Superior temporal gyrus (tissue), 1 donor: Measurements from ENCODE around the gene ANK2.

ENCODE experiments used
- DNase-seq: peaks from one replicate; pipeline ENCODE4 v3.0.0-alpha.2; 2016; ENCODE audit errors: extremely low spot score

Gene ANK2

DNA sequence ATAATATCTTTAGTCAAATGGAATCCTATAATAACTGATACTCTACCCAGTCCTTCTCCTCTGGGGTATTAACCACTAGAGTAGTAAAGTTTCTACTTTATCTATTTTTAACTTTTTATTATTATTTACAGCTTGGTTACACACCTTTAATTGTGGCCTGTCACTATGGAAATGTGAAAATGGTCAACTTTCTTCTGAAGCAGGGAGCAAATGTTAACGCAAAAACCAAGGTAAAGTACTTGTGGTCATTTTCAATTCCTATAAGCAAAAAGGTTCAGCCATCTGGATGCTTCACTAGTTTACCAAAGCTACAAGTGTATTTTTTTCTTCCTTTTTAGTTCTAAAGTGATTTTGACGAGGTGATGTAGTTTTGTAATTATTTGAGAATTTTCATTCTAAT lies 238.8 kb downstream of the ANK2 start:
- DNase-seq, result no peak

DNA sequence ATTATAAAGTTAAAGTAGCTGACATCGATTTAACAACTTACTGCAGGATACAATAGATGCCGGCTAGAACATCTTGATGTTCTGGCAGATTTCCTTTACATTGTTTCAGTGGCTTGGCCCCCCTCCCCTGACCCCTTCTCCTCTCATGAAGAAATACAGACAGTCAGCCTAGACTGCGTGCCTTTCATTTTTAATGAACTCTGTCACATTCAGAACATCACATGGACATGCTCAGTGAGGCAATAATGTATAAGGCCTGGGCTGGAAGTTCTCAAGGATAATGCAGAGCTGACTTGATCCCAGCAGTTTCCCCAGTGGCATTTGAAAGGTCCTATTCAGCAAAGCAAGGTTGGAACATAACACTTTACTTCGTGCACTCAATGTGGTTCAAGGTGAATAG lies 239.2 kb downstream of the ANK2 start:
- DNase-seq, result no peak

DNA sequence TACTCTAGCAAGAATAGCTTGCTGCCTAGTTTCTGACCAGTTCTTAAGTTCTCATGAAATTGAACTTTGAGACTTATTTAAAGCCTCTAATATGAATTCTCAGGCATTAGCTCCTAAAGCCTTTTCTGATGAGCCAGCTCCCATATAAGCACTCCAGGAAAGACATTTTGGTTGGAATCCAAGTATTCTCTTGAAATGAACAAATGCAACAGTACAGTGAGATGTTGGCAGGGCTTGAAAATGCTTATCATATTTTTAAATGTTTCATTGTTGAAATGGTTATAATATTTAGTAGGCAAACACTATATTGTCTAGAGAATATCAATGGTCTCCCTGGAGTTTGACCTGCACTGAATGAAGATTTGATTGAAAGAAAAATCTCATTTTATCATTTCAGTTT lies 240.3 kb downstream of the ANK2 start:
- no peak for DNase-seq

DNA sequence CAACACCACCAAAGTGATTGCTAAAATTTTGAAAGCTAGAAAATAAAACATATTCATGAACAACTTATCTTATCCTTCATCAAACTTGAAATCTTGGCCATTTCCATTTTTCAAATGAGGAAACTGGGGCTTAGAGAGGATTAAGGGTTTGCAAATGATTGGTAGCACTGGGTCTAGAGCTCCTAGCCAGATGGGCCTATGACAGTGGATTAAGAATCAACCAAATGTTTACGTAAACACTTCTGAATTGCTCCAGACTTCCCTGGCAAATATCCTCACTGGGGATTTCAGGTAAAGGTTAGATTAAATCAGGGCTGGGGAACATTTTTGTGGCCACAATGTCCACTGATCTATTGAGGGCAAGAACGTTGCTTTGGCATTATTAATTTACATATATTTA lies 241.2 kb downstream of the ANK2 start:
- no peak for DNase-seq

DNA sequence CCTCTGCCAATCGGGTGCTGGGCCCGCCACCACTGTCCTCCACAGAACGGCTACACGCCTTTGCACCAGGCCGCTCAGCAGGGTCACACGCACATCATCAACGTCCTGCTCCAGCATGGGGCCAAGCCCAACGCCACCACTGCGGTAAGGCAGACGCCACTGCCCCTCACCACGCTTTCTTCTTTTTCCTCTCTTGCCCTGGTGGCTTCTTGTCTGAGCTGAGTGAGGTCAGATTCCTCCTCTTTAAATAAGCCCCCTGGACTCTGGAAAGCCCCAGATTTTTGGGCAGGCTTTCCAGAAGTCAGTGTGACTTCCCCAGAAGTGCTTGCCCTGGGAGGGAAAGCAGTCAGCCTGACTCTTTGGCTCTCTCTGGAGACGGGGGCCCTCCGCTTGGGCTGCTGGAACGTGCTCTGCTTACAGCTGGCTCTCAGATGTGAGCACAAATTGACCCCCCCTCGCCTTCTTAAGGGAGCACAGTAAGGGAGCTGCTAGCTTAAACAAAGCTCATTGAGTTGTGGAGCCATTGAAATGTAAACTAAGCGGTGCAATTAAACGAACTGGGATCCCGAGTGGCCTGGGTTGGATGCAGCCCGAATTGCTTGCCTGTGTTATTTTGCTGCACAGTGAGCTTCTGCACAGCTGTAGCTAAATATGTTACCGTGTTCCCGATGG lies 243.1 kb downstream of the ANK2 start:
- peak; percentile 76 for DNase-seq

DNA sequence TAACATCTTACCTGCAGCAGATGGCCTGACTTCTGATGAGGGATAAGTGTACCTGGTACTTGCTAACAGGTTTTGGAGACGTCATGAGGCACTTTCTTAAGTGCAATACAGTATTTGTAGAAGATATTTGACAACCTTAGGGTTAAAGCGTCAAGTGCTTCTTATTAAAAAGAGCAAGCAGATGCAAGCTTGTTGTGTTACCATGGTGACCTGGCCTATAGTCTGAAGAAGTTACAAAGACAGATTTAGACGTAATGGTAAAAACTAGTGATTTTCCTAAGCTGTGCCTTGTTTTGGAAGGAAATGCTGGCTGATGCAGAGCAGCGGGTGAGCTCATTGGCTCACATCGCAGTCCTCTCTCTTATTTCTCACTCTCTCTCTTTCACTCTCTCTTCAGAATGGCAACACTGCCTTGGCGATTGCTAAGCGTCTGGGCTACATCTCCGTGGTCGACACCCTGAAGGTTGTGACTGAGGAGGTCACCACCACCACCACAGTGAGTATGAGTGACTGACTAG lies 243.6 kb downstream of the ANK2 start:
- DNase-seq, result peak; percentile 77

DNA sequence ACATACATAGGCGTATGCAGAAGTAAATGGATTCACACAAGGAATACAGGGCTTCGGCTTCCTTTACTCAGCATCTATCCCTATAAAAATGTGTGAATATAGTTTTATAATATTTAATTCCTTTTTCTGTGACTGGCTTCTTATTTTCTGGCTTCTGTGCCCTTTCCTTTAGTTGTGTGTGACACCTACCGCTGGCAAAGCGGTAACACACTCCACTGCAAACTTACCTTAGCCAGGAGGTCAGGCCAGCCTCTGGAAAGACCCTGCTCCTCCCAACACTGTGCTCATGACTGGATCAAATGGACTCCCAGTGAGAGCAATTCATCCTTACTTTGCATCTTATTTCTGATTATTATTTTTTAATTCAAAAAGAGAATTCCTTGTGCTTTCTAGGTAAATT lies 244.2 kb downstream of the ANK2 start:
- no peak for DNase-seq

DNA sequence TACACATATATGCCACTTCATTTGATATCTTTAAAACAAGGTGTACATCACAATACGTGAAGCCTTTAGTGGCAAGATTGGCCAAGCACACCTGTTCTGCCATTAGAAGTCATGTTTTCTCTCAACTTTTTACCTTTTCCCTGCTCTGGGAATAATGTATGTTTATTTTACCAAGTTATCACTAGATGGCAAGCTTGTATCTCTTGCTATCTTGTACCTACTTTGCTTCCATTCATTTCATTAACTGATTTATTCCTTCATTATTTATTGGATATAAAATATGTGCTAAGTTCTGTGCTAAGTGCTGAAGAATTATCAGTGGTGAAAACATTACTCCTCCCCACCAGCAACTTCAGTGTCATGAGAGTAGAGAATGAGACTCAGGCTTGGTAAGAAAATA lies 245.5 kb downstream of the ANK2 start:
- no peak for DNase-seq

DNA sequence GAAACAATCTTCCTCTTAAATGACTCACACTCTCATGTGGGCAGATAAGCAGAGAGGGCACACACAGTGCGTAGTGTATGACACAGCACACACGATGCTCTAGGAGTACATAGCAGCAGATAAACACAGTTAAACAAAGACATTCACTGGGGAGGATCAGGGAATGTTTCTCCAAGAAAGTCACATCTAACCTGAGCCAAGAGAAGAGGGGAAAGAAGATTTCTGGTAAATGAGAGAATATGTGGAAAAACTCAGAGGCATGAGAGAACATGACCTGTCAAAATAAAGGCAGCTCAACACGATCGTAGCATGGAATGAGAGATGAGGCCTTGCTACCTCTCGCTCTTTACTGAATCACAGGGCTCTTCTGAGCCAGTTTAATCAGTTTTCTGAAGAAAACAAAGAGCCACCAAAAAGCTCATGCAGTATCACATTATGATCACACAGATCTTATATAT lies 251.0 kb downstream of the ANK2 start:
- no peak for DNase-seq

DNA sequence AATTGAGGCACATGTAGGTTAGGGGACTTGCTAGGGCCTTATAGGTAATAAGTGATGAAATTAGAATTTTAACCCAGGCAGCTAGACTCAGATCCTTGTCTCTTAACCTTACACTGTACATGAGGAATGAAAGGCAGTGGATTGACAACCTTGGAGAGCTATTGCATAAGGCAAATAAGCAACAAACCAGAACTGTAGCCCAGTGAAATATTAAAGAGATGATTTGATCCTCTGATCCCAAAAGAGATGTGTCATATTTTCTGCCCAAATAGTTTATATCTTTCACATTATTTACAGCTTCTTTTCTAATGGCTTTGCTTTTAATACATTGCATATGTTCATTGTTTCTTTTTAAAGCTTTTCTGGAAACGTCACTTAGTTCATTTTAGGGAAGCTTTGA lies 252.6 kb downstream of the ANK2 start:
- no peak for DNase-seq

DNA sequence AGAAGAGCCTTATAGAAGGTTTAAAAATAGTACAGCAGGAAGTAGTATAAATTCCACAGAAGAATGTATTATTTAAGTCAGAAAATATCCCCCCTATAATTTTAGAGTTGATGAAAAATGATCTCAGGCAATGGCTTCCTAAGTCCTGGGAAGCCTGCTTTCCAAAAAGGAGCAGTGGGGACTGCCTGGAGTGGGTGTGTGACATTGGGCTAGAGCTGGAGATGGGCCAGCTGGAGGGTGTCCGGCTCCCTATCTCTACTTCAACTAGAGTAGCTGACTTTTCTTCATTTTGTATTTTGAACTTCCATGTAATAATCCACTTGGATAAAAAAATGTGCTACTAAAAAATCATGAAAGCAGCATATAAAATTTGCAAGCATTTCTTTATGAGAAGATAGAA lies 253.9 kb downstream of the ANK2 start:
- DNase-seq, result no peak

DNA sequence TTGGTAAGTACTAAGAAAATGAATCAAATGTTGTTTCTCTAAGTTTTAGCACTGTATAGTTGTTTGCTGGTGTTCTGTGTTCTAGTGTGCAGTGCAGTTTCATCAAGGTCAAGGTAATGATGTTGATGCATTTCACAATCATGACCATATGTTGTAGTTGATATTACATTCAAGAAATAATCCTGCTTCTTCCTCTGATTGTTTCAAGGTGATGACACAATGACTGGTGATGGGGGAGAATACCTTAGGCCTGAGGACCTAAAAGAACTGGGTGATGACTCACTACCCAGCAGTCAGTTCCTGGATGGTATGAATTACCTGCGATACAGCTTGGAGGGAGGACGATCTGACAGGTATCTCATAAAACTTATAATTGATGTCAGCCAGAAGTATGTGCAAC lies 261.6 kb downstream of the ANK2 start:
- DNase-seq, result no peak

DNA sequence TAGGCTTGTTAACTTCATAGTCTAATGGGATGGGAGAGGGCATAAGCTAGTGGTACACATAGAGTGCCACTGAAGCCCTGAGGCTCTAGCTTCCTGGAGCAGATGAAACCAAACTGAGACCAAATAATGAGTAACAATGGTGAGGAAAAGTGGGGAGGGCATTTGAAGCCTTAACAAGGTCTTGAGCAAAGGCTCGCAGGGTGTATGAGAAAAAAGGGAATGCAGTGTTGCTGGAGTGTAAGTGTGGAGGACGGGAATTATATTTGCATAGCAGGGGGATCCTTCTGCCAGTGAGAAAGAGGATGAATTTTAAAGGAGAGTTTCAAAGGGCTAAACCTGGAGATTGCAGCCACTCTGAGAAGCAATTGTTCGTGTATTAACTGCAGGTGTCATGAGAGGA lies 263.1 kb downstream of the ANK2 start:
- DNase-seq, result no peak

DNA sequence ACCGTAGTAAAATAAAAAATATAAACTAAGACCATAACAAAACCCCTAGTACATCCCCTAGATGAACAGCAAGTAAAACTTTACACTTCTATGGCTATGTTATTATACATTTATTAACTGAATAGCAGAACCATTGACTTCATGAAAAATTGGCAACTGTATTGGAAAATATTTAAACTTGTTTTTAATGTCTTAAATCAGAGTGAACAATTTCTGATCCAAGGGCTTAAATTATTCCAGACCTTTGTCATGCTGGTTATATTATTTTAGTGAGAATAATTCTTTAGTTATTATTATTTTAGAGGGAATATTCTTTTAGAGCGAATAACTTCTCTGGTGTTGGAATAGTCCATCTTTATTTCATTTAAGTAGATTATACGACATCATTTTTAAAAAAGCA lies 265.0 kb downstream of the ANK2 start:
- DNase-seq, result no peak

DNA sequence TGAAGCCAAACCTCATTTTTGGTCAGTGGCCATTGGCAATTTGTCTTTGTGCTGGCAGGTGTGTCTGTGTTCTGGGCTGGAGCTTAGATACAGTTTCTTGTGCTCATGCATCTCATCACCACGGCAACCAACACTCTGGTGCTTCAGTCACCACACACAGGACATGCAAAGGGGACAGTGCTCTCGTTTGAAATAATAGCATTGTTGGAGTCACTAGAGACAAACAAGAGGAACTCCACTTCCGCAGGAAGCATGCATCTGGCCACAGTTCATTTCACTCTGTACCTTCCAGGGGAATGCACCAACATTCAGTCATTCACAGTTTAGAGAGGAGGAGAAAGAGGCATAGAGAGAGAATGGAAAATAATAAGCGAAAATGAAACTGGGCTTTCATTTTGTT lies 267.4 kb downstream of the ANK2 start:
- DNase-seq, result peak; percentile 61

DNA sequence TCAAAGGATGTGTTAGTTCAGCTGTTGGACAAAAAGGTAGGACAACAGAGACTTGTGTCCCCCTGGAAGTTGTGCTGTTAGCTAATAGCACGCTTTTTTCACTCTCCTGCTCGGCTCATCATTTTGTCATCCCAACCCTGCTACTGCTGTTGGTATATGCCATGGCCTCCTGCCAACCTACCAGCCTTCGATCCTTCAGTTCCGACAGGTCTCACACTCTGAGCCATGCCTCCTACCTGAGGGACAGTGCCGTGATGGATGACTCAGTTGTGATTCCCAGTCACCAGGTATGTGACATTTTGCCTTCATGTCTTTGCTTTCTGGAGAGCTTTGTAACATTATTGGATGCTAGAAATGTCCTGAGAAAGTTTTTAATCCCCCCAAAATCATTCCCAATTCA lies 268.1 kb downstream of the ANK2 start:
- no peak for DNase-seq

DNA sequence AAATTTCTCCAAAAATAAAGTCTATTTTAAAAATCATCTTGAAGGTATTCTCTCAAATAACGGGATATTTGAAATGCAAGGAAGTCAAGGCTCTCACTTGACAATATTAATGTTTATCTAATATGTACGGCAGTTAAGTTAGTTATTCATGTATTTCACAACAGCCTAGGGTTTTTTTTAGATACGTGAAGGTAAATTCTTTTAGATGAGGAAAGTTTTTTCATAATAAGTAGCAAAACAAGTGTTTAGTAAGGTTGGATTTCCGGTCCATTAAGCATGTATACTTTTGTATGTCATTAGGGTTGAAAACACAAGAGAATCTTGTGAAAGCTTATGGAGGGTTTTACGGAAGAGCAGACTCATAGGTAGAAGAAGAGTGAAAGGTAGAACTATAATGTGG lies 273.3 kb downstream of the ANK2 start:
- no peak for DNase-seq

DNA sequence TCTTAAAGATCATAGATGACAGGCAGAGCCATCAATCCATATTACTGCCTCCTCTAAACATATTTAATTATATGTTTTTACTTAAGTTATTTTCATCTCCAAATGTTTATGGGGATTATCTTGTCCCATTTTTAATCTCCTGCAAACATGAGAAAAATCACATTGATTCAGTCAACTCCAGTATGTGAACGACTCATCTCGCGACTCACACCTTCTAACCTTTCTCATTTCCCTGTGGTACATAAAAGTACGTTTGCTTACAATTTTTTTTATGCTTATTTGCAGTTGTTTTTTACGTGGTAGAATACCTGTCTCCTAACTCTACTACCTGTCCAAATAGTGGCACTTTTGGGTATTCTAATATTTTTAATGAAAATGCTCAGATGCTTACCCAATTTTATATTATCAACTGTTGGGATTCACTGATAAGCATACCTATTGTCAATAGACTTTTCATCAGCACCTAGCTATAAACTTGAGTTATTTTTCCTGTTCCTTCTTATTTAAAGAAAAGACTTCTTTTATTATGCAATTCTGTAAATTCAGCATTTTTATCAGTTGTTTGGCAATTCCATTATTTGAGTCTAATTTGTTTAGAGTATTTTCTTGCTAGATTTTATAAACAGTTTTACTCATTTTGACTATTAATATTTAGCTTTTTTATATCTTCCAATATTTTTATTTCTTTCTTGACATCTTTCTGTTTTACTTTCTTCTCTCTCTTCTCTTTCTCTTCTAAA lies 276.6 kb downstream of the ANK2 start:
- no peak for DNase-seq

DNA sequence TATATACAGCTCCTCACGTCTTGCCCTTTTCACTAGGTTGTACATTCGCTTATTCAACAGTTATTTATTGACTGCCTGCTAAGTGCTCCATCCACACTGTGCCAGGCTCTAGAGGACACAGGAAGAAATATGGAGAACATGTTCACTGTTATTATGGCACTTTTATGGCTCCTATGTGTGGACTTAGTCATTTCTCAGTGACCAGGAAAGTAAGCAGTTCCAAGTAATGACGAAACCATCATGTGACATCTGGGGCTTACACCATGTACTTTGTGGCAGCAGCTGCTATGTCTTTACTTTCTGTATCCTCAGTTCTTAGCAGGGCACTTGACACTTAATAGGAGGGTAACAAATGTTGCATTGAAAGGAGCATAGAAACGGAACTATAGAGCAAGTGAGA lies 278.0 kb downstream of the ANK2 start:
- peak; percentile 20 for DNase-seq

DNA sequence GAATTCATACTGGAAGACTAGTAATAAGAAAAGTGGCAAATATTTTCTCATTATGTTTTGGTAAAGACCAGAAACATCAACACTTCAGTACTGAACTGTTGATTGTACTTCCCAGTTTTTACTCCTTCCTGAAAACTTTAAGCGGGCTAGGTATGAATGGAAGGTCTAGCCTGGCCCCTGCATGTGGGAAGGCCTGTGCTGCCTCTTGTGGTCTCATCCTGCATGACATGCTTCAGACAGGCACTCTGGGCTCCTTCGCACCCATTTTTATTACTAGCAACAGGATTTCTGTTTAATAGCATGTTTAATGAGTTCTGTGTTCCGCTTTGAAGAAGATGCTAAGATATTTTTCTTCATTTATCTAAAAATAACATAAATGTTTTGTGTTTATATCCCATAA lies 279.1 kb downstream of the ANK2 start:
- no peak for DNase-seq

DNA sequence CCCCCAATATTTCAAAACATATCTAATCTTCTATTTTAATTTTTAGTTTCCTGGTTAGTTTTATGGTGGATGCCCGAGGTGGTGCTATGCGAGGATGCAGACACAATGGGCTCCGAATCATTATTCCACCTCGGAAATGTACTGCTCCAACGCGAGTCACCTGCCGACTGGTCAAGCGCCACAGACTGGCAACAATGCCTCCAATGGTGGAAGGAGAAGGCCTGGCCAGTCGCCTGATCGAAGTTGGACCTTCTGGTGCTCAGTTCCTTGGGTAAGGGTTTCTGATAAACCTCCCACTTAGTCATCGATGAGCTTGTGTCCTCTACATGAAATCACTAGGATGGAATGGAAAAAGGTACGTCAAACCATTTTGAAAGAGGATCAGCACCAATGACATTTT lies 280.7 kb downstream of the ANK2 start:
- no peak for DNase-seq

DNA sequence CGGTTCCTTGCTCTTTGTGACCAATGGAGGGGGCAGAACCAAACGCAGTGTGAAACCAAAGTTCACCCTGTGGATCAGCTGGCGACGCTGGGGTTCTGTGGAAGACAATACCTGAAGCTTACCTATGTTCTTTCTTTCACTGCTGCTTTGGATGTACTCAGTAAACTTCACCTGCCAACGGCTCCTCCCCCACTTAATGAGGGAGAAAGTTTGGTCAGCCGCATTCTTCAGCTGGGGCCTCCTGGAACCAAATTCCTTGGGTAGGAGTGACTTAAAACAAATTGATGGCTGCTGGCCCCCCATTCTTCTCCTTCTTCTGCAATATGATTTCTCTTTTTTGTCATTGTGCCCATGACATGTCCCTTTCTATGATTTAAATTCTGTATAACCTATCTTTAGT lies 282.4 kb downstream of the ANK2 start:
- no peak for DNase-seq

DNA sequence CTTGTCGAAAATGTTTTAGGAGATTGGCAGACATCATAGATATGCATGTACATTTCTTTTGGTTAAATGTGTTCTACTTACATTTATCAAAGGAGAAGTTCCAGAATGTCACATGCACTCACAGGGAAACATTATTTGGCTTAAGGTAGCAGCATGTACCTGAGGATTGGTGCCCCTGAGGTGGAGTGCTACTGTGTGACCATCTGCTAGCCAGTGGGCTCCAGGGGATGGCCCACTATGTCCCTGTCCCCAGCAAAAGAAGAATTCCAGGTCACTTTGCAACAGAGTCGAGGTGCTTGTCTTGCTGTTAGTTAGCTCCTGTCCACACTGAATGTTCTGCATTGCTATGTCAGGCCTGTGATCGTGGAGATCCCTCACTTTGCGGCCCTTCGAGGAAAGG lies 283.2 kb downstream of the ANK2 start:
- DNase-seq, result no peak

DNA sequence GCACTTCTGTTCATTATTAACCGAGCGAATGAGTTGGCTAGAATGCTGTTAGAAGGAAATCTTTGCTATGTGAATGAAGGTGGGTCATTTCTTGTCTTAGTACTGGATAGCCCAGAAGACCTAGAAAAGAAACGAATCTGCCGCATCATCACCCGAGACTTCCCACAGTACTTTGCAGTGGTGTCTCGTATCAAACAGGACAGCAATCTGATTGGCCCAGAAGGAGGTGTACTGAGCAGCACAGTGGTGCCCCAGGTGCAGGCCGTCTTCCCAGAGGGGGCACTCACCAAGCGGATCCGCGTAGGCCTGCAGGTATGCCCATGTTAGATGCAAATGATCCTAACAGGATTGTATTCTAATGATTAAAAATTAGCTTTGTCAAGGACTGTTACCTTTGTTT lies 286.3 kb downstream of the ANK2 start:
- DNase-seq, result no peak
